Stimulated activated CD8-positive, alpha-beta memory T cell treated with anti-CD3 and anti-CD28 coated beads, Interleukin-15, amount 100 ng/mL, for 1 hour (primary cell): ENCODE data around the gene RNF40.

Source experiments
- DNase-seq: peaks from one replicate; pipeline ENCODE4 v3.0.0-alpha.2; 2020; ENCODE audit warnings: low read depth

The RNF40 gene

DNA sequence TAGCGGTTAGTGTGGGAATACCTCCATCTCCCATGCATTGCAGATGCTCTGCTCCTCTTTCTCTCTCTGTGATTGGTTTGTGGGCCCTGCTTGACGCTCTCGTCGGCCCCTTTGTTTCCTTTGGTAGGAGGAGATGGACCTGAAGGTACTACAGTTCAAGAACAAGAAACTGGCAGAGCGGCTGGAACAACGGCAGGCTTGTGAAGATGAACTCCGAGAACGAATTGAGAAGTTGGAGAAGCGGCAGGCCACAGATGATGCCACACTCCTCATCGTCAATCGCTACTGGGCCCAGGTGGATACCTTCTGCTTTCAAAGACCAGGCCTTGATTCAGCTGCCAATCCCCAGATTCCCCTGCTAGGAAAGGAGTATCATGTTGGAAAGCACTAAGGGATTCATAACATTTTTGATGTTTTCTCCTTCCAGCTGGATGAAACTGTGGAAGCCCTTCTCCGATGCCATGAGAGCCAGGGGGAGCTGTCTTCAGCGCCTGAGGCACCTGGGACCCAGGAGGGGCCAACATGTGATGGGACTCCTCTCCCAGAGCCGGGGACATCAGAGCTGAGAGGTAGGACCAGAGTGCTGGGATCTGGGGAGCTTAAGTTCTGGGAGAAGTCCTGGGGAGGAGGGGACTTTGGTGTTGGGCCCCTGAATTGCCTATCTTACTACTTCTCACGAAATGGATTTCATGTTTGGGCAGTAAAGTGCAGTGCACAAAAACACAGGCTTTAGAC, 1.0 kb downstream of the RNF40 start:
- DNase-seq, result no peak

DNA sequence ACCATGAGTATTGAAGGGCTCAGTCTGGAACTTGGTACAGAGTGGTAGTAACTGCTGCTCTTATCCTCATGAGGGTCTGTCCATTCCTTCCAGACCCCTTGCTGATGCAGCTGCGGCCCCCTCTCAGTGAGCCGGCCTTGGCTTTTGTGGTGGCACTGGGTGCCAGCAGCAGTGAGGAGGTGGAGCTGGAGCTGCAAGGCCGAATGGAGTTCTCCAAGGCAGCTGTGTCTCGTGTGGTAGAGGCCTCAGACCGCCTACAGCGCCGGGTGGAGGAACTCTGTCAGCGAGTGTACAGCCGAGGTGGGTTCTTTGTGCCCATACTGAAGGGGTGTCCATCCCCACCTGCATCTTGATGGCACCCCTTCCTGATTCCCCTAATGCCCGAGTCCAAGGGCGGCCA, 2.0 kb downstream of the RNF40 start:
- no peak for DNase-seq

DNA sequence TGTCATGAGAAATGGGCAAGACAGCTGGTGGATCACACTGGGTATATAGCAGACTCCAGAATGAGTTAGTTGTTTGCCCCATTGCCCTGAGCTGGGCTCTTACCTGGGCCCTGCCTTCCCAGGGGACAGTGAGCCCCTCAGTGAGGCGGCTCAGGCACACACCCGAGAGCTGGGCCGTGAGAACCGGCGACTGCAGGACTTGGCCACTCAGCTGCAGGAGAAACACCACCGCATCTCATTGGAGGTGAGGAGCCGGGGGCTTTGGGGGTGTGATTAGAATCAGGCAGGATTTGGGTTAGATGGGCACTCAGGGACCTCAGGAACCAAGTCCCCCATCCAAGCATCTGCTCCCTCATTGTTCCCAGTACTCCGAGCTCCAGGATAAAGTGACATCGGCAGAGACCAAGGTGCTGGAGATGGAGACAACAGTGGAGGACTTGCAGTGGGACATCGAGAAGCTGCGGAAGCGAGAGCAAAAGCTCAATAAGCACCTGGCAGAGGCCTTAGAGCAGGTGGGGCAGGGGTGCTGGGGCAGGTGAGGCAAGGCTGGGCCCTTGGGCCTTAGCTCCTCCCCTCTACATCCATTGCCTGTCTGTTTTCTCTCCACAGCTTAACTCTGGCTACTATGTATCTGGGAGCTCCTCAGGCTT, 2.8 kb downstream of the RNF40 start:
- no peak for DNase-seq

- DNase-seq, result no peak
Measured at GRCh38 chr16:30766206-30766932, 4.2 kb downstream of the RNF40 start.

DNA sequence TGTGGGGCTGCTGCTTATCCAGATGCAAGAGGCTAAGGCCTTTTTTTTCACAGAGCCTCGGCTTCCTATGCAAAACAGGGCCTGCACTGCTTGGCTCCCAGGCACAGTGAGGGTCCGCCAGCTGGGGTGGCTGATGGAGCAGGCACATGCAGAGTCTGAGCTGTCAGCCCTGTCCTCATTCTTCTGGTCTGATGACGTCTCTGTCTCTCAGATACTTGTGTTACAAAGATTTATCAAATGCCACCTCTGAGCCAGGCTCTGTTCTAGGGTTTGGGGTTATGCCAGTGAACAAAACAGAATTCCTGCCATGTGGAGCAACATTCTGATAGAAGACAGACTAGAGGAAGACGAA, 4.8 kb downstream of the RNF40 start:
- DNase-seq, result no peak

DNA sequence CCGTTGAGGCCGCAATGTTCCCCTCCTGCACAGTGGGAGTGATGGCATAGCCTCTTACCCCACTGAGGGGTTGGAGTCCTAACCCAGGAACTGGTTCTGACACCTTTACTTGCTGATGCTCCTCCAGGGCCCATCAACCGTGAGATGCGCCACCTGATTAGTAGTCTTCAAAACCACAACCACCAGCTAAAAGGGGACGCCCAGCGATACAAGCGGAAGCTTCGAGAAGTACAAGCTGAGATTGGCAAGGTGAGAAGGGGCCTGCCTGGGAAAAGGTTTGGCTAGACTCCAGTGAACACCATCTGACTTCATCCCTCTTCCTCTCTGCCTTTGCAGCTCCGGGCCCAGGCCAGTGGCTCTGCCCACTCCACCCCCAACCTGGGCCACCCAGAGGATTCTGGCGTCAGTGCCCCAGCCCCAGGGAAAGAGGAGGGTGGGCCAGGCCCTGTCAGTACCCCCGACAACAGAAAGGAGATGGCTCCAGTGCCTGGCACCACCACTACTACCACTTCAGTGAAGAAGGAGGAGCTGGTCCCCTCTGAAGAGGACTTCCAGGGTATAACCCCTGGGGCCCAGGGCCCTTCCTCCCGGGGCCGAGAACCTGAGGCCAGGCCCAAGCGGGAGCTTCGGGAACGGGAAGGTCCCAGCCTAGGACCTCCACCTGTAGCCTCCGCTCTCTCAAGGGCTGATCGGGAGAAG, 5.8 kb downstream of the RNF40 start:
- DNase-seq, result no peak

- no peak for DNase-seq
Measured at GRCh38 chr16:30768583-30769181, 6.6 kb downstream of the RNF40 start.

GRCh38 chr16:30769379-30770089, 7.4 kb downstream of the RNF40 start:
- DNase-seq, result no peak

DNA sequence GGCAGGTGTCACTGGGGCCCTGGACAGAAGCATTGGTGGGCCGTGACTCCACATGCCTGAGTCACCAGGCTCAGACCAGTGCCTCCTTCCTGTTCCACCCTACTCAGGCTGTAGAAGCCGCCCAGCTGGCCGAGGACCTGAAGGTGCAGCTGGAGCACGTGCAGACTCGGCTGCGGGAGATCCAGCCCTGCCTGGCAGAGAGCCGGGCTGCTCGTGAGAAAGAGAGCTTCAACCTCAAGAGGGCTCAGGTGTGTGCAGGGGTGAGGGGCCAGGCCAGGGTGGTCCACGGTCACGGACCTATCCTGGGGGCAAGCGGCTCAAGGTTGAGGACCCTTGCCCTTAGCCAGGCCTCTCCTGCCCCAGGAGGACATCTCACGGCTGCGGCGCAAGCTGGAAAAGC, 9.6 kb downstream of the RNF40 start:
- no peak for DNase-seq

DNA sequence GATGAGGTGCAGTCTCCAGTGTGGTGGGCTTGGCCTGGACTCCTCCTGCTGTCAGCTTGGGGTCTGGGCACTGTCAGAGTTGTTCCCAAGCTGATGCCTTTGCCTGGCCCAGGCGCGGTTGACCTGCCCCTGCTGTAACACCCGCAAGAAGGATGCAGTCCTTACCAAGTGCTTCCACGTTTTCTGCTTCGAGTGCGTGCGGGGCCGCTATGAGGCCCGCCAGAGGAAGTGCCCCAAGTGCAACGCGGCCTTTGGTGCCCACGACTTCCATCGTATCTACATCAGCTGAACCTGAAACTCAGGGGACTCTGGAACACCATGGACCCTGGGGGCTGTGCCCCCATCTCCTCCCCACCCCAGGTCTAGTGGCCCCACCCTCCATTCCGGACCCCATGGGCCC, 11.7 kb downstream of the RNF40 start:
- DNase-seq, result no peak

DNA sequence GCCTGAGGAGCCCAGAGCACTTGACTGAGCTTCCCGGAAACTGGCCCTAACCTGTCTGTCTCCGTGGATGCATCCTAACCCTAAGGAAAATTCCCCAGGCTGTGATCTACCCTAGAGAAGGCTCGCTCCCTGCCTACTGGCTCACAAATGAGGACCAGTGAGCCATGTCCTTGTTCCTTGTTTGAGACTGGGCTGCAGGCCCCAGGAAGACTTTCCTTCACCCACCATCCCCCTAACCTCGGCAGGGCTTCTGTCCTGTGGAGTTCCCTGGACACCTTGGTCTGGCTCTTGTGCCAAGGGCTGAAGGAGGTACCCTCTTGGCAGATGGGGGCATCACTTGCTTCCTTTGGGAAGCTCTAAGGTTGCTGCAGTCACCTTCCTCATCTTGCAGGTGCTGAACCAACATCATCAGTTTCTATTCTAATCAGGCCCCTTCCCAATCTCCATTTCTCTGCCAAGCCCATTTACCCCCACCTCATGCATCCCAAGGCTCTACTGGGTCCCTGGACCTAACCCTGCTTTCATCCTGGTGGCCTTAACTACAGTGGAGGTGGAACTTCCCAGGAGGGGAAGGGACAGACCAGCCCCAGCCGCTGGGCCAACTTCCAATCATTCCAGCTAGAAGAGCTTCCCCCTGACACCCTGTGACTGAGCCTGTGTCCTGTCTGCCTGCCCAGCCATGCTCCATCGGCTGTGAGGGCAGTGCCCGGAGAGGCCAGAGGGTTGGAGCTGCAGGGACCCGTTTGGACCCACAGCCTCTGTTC, 12.4 kb downstream of the RNF40 start:
- no peak for DNase-seq

DNA sequence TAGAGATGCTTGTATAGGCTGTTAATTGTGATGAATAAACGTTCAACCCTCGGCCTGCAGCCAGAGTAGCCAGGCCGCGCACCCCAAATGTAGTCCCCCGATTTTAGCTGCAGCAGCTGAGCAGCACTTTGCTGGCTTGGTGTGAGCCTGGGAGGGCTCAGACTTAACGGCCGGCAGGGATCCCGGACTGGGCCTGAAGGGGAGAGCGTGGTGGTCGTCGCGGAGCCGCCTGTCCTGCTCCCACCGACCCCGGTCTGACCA, 12.9 kb downstream of the RNF40 start:
- no peak for DNase-seq

- no peak for DNase-seq
Measured at GRCh38 chr16:30775392-30776188, 13.5 kb downstream of the RNF40 start.

DNA sequence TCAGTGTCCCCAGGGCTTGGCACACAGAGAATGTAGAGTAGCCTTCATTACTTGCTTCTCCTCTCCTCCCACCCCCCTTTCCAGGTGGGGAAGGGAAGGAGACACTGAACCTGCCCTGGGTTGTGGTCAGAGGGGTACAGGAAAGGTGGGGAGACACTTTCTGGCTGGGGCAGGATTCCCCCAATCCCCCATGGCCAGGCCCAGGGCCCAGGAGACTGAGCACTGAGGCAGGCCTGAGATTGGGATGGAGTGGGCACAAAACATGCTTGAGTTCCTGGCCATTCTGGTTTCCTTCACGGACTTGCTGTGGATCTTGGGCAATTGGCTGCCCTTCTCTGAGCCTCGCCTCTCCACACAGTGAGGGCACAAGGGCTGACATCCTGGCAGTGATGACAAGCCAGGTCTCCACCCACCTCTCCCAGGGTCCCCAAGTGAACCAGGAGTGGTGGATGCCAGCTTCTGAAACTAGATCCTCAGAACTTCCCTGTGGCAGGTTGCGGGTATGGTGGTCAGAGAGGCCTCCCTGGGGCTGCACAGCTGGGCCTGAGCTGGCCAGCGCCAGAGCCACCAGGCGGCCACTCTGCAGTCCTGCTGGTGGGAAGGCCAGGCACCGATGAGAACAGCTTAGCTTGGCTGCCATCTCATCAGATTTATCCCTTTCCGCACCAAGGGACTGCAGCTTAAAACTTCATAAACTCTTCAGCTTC, 15.6 kb downstream of the RNF40 start:
- no peak for DNase-seq

DNA sequence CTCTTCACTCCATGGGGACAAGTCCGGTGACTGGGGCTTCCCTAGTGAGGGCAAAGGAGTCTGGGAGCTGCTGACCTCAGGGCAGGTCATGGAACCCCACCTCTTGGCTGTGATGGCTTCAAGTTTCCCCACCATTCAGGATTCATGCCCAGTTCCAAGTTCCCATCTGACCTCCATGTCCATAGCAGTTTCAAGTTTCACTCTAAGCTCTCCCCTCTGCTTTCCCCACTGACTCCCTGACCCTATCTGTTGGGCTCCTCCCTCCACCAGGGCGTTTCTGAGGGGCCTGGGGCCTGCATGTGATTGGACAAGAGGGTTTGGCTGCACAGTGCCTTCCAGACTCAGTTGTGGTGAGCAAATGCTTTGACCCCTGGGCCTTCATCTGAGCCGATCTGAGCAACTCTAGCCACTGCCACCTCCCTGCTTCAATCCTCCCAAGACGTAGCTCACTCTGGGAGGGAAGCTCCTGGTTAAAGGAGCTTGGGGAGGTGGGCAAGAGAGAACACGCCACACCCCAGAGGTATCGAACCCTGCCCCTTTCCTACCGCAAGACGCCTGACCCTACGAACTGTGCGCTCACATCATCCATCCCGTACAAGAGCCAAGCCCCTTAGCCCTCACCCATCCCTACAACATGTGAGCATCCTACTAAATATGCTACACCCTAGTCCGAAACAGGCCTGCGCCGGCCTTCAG, 16.6 kb downstream of the RNF40 start:
- no peak for DNase-seq

- DNase-seq, result no peak
Measured at GRCh38 chr16:30779596-30779995, 17.5 kb downstream of the RNF40 start.

DNA sequence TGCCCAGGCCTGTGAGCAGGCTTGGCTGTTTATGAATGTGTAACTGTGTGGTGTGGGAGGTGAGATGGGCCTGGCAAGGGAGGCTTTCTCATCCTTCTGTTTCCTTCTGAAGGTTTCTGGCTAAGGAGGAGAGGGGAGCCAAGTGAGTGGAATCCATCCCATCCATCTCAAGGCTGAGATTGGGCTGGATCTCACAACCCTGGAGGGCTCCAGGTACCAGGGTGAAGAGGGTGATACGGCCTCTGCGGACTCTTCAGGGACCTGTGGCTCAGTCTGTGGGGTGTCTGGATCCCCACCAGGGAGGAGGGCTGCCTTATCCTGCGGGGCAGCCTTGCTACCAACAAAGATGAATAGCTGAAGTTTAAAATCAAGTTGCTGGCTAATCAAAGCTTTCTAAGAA, 17.9 kb downstream of the RNF40 start:
- DNase-seq, result no peak

DNA sequence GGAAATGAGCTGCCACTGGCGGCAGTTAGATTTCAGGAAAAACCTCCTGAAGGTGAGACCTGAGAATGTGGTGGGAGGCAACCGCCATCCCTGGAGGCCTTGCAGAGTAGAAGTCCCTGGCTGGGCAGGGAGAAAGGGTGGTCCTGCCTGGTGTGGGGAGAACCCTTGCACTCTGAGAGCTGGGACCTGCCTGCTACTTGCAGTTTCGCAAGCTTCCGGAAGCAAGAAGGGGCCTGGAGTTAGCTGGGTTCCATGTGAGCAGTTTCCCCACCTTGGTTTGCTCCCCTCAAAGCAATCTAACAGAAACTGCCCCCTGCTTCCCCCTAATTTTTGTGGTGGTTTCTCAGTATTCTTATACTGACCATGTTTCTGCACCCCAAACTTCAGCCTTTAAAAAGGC, 18.4 kb downstream of the RNF40 start:
- no peak for DNase-seq
